Upper lobe of left lung (tissue), 4 donors: ENCODE results near the gene C17orf107.

Experiments used
- POLR2A ChIP-seq, 4 donors: fragments of 450-650 bp; IDR thresholded peaks; one replicate each; pipeline ENCODE4 v1.5.1; 2016 to 2017; ENCODE audit warnings: antibody characterized with exemption in 4 of 4, mild to moderate bottlenecking in 2 of 4
- POLR2AphosphoS5 ChIP-seq, 2 donors: sonication (generic); formaldehyde crosslinking; IDR thresholded peaks; one replicate each; pipeline ENCODE4 v1.5.1; 2017; ENCODE audit warnings: antibody characterized with exemption in 2 of 2
- TF ChIP-seq, protein P1 (sequence below), 6 experiments: fragments of 450-650 bp in 4 of 6; fragments of 200-600 bp in 2 of 6; sonication (generic) in 2 of 6; IDR thresholded peaks; one replicate each; pipeline ENCODE4 v1.5.1; 2016 to 2019; ENCODE audit warnings: antibody characterized with exemption in 6 of 6

DNA sequence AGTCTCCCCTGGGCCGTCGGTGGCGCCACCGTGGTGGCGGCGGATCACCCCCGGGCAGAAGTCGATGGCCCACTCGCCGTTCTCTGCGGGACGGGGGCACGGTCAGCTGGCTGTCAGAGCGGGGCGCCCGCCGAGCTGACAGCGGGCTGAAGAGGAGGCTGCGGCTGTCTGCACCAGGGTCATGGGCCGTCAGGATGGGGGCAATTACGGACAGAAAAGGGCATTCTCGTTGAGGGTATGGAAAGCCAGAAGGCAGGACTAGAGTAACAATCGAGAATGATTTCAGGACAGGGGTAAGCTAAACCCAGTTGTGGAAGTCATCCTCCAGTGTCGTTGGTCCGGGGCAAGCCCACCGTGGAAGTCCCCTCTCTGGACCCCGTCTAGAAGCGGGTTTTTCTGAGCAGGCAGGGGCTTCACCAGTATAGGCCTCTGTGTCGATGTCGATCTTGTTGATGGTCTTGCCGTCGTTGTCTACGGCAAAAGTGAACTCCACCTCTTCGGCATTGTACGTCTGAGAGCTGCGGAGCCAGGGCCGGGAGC, 1.8 kb downstream of the C17orf107 start:
- TF ChIP-seq, protein P1, sequence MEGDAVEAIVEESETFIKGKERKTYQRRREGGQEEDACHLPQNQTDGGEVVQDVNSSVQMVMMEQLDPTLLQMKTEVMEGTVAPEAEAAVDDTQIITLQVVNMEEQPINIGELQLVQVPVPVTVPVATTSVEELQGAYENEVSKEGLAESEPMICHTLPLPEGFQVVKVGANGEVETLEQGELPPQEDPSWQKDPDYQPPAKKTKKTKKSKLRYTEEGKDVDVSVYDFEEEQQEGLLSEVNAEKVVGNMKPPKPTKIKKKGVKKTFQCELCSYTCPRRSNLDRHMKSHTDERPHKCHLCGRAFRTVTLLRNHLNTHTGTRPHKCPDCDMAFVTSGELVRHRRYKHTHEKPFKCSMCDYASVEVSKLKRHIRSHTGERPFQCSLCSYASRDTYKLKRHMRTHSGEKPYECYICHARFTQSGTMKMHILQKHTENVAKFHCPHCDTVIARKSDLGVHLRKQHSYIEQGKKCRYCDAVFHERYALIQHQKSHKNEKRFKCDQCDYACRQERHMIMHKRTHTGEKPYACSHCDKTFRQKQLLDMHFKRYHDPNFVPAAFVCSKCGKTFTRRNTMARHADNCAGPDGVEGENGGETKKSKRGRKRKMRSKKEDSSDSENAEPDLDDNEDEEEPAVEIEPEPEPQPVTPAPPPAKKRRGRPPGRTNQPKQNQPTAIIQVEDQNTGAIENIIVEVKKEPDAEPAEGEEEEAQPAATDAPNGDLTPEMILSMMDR (IDR thresholded peaks at IDR 0.05) = no peak
- no peak for TF ChIP-seq POLR2A (IDR thresholded peaks at IDR 0.05)
- TF ChIP-seq POLR2AphosphoS5 (IDR thresholded peaks at IDR 0.05) = no peak
